Measurements from ENCODE around the gene VIPAS39. TPM values are rescaled to one million over a fixed set of nuclear protein-coding genes. Genes with fewer than 3 reads are reported as not detected.

Gene VIPAS39
- total RNA-seq, 1 experiment from 2014 or later: 18.5 TPM

- H4K91ac ChIP-seq (ENCODE audit: insufficient read length, low read depth, low read length): no peak within 1 kb of the TSS
- no peak within 1 kb of the TSS for H2AK5ac ChIP-seq (ENCODE audit: insufficient read length, low read length)
- H3K27ac ChIP-seq (ENCODE audit: insufficient read length, low read depth, low read length): no peak within 1 kb of the TSS
- H3K9ac ChIP-seq (ENCODE audit: extremely low read depth, insufficient read length, low read length): peak within 1 kb of the TSS; percentile 67
- no peak within 1 kb of the TSS for H2BK12ac ChIP-seq (ENCODE audit: insufficient read length, low read depth, low read length)
- H3K18ac ChIP-seq (ENCODE audit: insufficient read length, low read depth, low read length): no peak within 1 kb of the TSS
- peak within 1 kb of the TSS; percentile 99 for H2AFZ ChIP-seq (ENCODE audit: low read length)
- Mint-ChIP-seq H3K4me3 (peak within 1 kb of the TSS; percentile 81 to 93; a peak in 4 of 5 replicates), H3K9me3 (no peaks in the 10 kb centered on the region), H3K36me3 (ENCODE audit: insufficient read depth in 1 of 3, low read depth in 3 of 3) (no peaks in the 10 kb centered on the region), H3K27me3 (ENCODE audit: low read depth) (peaks cover 2% of the 10 kb centered on the region), H3K4me1 (peaks cover 7 to 8% of the 10 kb centered on the region in 2 experiments), H3K27ac (peak within 1 kb of the TSS in 2 of 3 experiments; percentile 38 to 54; a peak in 2 of 7 replicates)
- WGBS (ENCODE audit: extremely low coverage, insufficient read length, low lambda C conversion rate): no CpG with 5 or more reads among the region's 69 CpGs
- H3K14ac ChIP-seq (ENCODE audit: insufficient read depth, low read length): 0 out of 2 replicates have a peak within 1 kb of the TSS, but pooled peaks have one; percentile 20
- no peaks in the 10 kb centered on the region for H3K79me2 ChIP-seq (ENCODE audit: insufficient read depth, low read length)
- peaks cover 13% of the 10 kb centered on the region for H3K23me2 ChIP-seq (ENCODE audit: insufficient read length, low read depth, low read length, poor library complexity, severe bottlenecking)
- no peak within 1 kb of the TSS for H3K56ac ChIP-seq (ENCODE audit: insufficient read length, low read depth, low read length)
- H3T11ph ChIP-seq (ENCODE audit: low read length): no peak within 1 kb of the TSS
- H2BK120ac ChIP-seq (ENCODE audit: low read depth, low read length, poor library complexity, severe bottlenecking): no peak within 1 kb of the TSS
- H3K23ac ChIP-seq (ENCODE audit: insufficient read length, low read depth, low read length): no peak within 1 kb of the TSS
- peak; percentile 82 for DNase-seq
- no peak within 1 kb of the TSS for H2BK5ac ChIP-seq (ENCODE audit: insufficient read length, low read length)
- no peaks in the 10 kb centered on the region for H4K20me1 ChIP-seq (ENCODE audit: control insufficient read depth, insufficient read depth, insufficient read length)
- peak; percentile 29; the same call in 1 of the 3 replicates for TF ChIP-seq CTCF (conservative IDR thresholded peaks at IDR 0.05)
- no peak within 1 kb of the TSS for H4K5ac ChIP-seq (ENCODE audit: insufficient read length, low read depth, low read length)
- H3K4ac ChIP-seq (ENCODE audit: low read depth, low read length): no peak within 1 kb of the TSS
- no peaks in the 10 kb centered on the region for H3K9me3 ChIP-seq (ENCODE audit: control insufficient read depth, low read depth, low read length)
- H4K8ac ChIP-seq (replicated peaks; ENCODE audit: insufficient read length, low read depth, low read length): no peak within 1 kb of the TSS
- peak within 1 kb of the TSS; percentile 98 for H3K4me2 ChIP-seq (ENCODE audit: insufficient read depth, insufficient read length, low read length)
- H2BK20ac ChIP-seq (ENCODE audit: low read depth, low read length, poor library complexity, severe bottlenecking): no peak within 1 kb of the TSS
- H3K4me1 ChIP-seq (ENCODE audit: insufficient read depth, low read length): peaks cover 4% of the 10 kb centered on the region; the same call in 1 of the 2 replicates
- H3K79me1 ChIP-seq (ENCODE audit: insufficient read depth, low read depth, low read length, poor library complexity, severe bottlenecking): no peaks in the 10 kb centered on the region
- no peaks in the 10 kb centered on the region for H3K27me3 ChIP-seq (ENCODE audit: insufficient read depth, low read length)
- no peak within 1 kb of the TSS for H2BK15ac ChIP-seq (ENCODE audit: low read depth, low read length)
Observed at GRCh38 chr14:77376771-77377501, 80.5 kb downstream of the VIPAS39 start, which contains the start of the genes SAMD15 and TMED8. Gene SAMD15 (plus strand): TSS chr14:77377379. CDS start chr14:77377419, 40 bp downstream. Gene TMED8 (minus strand): TSS chr14:77377094. CDS start chr14:77377053, 41 bp downstream.

Other genes with a start within 250 kb of the VIPAS39 start
- 0.11 and 0.26 TPM in 2 replicates for gene NGB, start 186.4 kb downstream of the VIPAS39 start, total RNA-seq (2021)
- gene POMT2, start 136.7 kb downstream of the VIPAS39 start, total RNA-seq (2021): 19.9 and 25.2 TPM in 2 replicates
- gene GSTZ1, start 136.6 kb downstream of the VIPAS39 start, total RNA-seq (2021): 38.6 and 42.3 TPM in 2 replicates
- 9.1 and 9.5 TPM in 2 replicates for gene TMED8, start 80.5 kb downstream of the VIPAS39 start, total RNA-seq (2021)
- 1.1 and 2.7 TPM in 2 replicates for gene SAMD15, start 80.2 kb downstream of the VIPAS39 start, total RNA-seq (2021)
- not detected in 2 replicates for gene NOXRED1, start 34.1 kb downstream of the VIPAS39 start, total RNA-seq (2021)
- 190 and 201 TPM in 2 replicates for gene AHSA1, start 492 bp upstream of the VIPAS39 start, total RNA-seq (2021)
- 0.39 and 0.55 TPM in 2 replicates for gene ISM2, start 41.2 kb upstream of the VIPAS39 start, total RNA-seq (2021)
- gene SPTLC2, start 159.0 kb upstream of the VIPAS39 start, total RNA-seq (2021): 32.6 and 38.2 TPM in 2 replicates